ENCODE data around the gene TRDMT1.

Gene TRDMT1

GRCh38 chr10:17212802-17213221 is 11.3 kb upstream of the TRDMT1 start:
- in situ Hi-C loops (cut with HindIII; ENCODE audit: low sequenced_read_pairs): no loop called here

DNA sequence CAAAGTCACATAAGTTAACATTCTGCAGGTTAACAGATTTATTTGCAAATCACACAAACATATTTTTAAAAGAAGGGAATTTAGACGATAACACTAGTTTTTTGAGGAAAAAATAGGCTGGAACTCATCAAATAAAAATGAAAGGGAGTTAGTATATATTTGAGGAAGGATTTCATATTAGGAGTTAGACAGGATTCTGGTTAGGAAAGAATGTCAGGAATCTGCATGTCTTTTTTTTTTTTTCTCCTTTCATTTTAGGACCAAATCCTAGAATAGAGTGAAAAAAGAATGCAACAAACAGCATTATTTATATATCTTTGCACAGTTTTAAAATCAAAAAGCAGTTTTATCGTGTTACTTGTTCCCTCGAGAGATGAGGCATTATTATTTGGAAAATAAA is 8.9 kb upstream of the TRDMT1 start:
- in situ Hi-C loops (cut with HindIII; ENCODE audit: low sequenced_read_pairs): no loop called here

DNA sequence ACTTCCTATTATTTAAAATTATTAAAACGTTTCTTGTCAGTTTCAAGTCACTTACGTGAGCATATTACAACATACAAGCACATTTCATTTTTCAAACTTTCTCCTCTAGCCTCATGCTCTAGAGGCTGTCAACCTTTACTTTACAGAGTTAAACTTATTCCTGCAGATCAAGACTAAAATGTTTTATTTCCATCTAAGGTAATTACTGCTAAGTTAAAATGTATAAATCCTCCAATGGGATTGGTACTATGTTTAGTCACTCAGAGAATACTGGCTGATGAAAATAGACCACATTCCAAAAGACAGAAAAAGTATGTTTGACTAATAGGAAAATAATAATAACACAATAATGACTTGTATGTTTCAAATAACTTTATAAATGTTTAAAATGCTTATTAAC is 8.4 kb upstream of the TRDMT1 start:
- in situ Hi-C loops (cut with HindIII; ENCODE audit: low sequenced_read_pairs): no loop called here

DNA sequence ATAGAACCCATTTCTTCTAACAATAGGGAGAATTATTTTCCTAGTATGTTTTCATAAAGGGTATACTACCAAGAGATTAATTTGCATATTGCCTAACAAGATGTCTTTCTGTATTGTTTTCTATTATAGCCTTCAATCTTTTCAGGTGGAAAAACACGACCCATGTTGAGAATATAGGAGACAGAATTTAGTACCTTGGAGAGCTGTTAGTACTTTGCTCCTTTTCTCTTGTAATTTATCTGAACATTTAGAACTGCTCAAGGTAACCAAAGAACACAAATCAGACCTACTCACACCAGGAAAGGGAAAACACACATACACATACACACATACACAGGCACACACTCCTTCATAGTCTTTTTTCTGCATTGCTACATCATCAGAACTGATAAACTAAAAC is 7.8 kb upstream of the TRDMT1 start:
- in situ Hi-C loops (cut with HindIII; ENCODE audit: low sequenced_read_pairs): no loop called here

GRCh38 chr10:17208476-17208875 is 7.0 kb upstream of the TRDMT1 start:
- in situ Hi-C loops (cut with HindIII; ENCODE audit: low sequenced_read_pairs): no loop called here

DNA sequence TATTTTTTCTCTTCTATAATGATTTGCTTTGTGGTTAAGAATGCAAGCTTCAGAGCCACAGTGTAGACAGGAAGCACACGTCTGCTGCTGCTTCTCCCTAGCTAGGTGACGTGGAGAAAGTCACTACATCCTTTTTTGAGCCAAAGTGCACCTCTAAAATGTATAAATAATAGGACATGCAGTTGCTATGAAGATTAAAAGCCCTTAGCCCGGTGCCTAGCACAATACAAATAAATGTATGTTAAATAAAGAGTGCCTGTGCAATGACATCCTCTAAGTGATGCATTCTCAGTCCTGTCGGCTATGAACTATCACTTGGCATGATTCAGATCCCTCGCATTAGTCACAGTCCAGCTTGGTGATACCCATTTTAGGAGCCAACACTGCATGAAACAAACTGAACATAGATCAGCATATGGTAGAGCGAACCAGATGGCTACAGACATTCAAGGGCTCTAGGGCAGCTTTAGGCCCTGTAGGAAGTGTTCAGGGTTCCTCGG is 4.8 kb upstream of the TRDMT1 start:
- in situ Hi-C loops (cut with HindIII; ENCODE audit: low sequenced_read_pairs): no loop called here

DNA sequence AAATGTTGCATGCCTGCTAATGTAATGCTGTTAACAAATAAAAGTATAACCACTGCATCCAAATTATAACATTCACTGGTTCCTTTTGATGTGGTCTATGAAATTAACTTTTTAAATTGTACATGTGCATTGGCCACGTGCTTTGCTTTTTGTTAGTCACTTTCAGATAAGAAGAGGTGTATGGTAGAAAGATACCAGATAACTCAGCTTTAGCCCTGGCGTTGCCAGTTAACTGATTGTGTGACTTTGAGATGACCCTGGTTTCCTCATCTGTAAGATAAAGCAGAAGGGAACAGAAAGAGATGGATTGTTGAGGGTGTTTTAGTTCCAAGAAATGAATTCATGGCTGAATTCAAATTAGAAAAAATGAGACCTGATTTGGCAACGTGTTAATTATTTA is 1.9 kb upstream of the TRDMT1 start:
- in situ Hi-C loops (cut with HindIII; ENCODE audit: low sequenced_read_pairs): no loop called here

- in situ Hi-C loops (cut with HindIII; ENCODE audit: low sequenced_read_pairs): no loop called here
These were observed 1.5 kb upstream of the TRDMT1 start for GRCh38 chr10:17202999-17203398.

DNA sequence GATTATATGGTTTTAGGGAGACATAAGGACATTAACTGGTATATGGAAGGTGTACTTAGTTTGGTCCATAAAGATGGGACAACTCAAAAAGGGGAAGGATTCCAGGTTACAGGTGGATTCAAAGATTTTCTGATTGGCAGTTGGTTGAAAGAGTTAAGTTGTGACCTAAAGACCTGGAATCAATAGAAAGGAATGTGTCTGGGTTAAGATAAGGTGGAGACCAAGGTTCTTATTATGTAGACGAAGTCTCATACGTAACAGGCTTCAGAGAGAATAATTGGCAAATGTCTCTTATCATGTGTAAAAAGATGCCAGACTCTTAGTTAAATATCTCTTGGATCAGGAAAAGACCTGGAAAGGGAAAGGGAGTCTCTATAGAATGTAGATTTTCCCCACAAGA is 1.0 kb upstream of the TRDMT1 start:
- in situ Hi-C loops (cut with HindIII; ENCODE audit: low sequenced_read_pairs): no loop called here

GRCh38 chr10:17201794-17202116 is 283 bp upstream of the TRDMT1 start:
- in situ Hi-C loops (cut with HindIII; ENCODE audit: low sequenced_read_pairs): no loop called here

DNA sequence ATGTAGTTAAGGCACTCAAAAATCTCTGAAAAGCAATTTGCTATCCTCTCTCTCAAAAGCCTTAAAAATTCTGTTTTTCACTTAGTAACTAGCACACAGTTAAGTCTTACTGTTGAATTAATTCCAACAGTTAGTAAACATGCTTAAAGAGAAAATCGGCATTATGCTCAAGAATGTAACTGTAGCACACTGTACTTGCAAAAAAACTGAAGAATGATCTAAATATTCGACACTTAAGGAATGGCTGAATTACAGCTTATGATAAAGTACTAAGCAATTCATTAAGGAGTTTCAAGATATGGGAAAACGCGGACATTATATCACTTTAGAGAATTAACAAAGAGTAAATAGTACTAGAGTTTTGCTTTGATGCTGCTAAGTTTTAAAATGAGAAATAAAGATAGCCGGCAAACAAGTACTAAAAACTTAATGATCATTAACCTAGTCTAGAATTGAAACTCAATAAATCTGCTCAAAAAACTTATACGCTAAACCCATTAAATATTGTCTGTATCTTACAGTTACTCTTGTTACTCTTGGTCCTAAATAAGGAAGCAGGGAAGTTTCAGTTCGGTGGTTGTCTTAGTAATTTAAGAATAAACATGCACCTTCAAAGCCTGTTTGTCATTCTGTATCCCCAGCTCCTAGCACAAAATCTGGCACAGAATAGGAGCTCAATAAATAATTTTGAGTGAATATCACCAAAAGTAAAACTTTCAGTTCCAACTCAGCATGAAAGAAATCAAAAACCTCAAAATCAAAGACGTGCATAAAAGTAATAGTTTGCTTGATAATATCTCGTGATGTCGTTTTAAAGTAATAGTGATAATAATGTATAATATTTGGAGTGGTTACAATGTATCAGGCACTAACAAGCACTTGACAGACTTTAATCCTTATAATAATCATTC is 1.2 kb downstream of the TRDMT1 start:
- in situ Hi-C loops (cut with HindIII; ENCODE audit: low sequenced_read_pairs): no loop called here

DNA sequence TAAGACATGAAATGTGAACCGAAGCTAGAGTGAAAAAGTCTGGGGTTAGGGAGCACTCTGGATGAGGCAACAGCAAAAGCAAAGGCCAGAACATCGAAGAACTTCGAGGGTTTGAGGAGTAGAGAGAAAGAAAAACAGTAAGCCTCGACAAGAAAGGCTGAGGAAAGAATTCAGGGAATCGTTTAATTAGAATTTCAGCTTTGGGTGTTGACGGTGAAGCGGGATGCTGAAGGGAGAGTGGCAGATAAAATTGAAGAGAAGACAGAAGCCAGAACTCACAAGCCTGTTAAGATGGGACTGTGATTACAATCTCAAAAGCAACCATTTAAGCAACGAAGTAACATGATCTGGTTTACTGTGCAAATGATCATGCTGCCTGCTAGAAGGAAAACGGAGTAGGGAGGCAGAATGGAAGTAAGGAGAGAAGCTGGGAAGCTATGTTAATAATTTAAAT is 2.1 kb downstream of the TRDMT1 start:
- in situ Hi-C loops (cut with HindIII; ENCODE audit: low sequenced_read_pairs): no loop called here

GRCh38 chr10:17196573-17196972 is 4.9 kb downstream of the TRDMT1 start:
- in situ Hi-C loops (cut with HindIII; ENCODE audit: low sequenced_read_pairs): no loop called here

- in situ Hi-C loops (cut with HindIII; ENCODE audit: low sequenced_read_pairs): no loop called here
These were observed 5.4 kb downstream of the TRDMT1 start for GRCh38 chr10:17196045-17196444.

GRCh38 chr10:17195083-17195482 is 6.4 kb downstream of the TRDMT1 start:
- in situ Hi-C loops (cut with HindIII; ENCODE audit: low sequenced_read_pairs): no loop called here

DNA sequence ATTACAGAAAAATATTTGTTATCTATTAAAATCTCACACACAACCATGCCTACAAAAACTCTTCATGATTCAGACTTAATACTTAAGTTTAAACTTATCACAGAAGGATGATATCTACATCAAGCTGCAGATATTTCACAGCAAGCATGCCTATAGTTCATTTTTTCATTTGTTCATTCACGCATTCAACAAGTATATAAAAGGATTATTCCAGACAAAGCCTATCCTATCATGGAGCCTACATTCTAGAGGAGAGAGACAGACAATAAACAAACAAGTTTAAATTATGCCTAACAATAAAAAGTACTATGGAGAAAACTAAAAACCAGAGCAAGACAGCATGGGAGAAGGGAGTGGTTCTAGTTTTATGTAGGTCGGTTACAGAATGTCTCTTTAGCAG is 10.9 kb downstream of the TRDMT1 start:
- in situ Hi-C loops (cut with HindIII; ENCODE audit: low sequenced_read_pairs): no loop called here

DNA sequence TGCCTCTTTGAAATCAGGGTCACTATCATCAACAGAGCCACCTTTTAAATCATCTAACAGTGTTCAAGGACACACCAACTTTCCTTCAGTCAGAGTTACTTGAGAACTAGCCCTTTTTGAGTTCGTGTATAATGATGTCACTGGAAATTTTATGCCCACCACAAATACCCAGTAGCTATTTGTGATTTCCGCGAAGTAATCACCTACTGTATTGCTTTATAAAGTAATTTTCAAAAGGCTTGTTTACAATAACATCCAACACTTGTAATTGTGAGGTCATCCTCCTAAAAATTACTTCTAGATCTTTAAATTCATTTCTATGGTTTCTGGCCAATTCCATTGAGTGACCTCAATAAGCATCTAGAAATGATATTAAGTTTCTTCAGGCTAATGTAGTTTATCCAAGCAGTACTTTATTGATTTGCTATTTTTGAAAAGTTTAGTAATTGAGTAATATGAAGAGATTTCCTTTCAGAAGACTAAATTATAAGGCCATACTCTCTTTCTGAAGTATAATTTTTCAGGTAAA is 12.8 kb downstream of the TRDMT1 start:
- in situ Hi-C loops (cut with HindIII; ENCODE audit: low sequenced_read_pairs): no loop called here

- in situ Hi-C loops (cut with HindIII; ENCODE audit: low sequenced_read_pairs): no loop called here
These were observed 15.6 kb downstream of the TRDMT1 start for GRCh38 chr10:17185873-17186272.

DNA sequence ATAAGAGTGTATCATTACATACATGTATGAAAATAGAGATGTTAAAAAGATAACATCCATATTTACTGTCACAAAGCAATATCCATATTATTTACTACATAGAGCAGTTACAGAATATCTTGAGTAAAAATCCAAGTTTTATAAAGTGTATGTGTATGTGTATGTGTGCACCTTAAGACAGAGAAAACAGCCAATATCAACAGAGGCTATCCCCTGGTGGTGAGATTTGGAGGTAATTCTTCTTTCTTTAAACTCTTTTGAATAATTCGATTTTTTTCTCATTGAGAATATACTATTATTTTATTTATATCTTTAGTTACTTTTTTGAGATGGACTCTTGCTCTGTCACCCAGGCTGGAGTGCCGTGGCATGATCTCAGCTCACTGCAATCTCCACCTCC is 18.4 kb downstream of the TRDMT1 start:
- in situ Hi-C loops (cut with HindIII; ENCODE audit: low sequenced_read_pairs): no loop called here

DNA sequence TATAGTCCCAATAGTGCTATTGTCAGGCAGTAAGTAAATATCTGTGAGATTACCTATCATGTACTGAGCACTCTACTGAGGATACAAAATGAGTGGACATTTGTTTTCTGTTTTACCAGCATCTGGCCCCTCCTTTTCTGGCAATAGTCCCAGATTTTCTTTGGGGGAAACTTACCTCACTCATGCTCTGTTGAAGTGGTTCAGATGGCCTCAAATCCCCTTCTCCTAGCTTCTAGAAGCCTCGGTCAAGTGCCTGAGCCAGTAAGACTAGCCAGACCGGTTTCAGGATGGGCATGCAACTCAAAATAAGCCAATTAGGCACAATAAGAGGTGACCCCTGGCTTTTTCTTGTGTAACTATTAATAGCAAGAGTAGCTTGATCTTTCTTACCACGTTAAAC is 19.7 kb downstream of the TRDMT1 start:
- in situ Hi-C loops (cut with HindIII; ENCODE audit: low sequenced_read_pairs): no loop called here

DNA sequence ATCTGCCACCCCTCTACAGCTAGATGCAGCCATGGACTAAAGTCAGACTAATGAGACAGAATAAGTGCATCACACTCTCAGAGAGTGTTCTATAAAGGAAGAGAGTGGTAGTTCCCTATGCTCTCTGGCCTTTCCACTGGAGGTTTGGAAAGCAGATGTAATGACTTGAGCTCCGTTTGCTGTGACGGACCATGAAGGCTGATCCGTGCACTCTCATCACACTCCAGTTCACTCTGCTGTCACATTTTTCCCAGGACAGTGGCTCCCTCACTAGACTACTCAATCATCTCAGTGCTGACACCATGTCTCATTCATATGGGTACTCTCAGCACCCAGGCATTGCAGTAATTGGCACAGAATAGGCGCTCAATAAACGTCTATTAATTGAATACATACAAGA is 20.4 kb downstream of the TRDMT1 start:
- in situ Hi-C loops (cut with HindIII; ENCODE audit: low sequenced_read_pairs): no loop called here

- in situ Hi-C loops (cut with HindIII; ENCODE audit: low sequenced_read_pairs): no loop called here
These were observed 22.5 kb downstream of the TRDMT1 start for GRCh38 chr10:17179002-17179401.

DNA sequence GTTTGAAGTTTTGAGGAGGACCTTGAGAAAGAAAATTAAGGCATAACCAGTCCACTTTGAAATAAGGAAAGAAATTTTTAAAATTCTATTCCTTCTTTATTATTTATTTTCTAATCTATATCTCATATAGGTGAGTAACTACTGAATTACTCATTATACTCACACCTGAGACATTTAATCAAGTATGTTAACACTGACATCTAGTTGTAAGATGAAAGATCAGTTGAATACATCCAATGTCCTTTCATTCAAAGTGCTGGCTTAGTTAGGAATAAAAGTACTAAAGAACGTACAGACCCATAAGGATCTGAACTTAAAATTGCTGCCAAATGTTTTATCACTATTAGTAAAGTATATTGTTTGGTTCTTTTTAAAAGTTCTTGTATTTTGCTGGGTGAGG is 23.5 kb downstream of the TRDMT1 start:
- in situ Hi-C loops (cut with HindIII; ENCODE audit: low sequenced_read_pairs): no loop called here

All from endothelial cell of hepatic sinusoid (primary cell).